PC-3 (cell line): Measurements from ENCODE around the gene TMEM178B.

Experiments used
- CTCF ChIP-seq: fragments of 300-600 bp; sonication (generic); conservative IDR thresholded peaks from 2 replicates; pipeline ENCODE4 v1.5.1; 2017; ENCODE audit warnings: antibody characterized with exemption, low read depth, mild to moderate bottlenecking, low read length
- EZH2 ChIP-seq: fragments of 300-600 bp; sonication (generic); IDR thresholded peaks from one replicate; pipeline ENCODE4 v1.6.1; 2017; ENCODE audit warnings: antibody characterized with exemption, mild to moderate bottlenecking, low read length; ENCODE audit not compliant: unreplicated experiment
- EZH2phosphoT487 ChIP-seq: fragments of 300-600 bp; sonication (generic); IDR thresholded peaks from 2 replicates; pipeline ENCODE4 v1.6.1; 2018; ENCODE audit warnings: mild to moderate bottlenecking, antibody characterized with exemption, low read length, borderline replicate concordance

GRCh38 chr7:141442781-141443180, 368.9 kb downstream of the TMEM178B start:
- no peak for TF ChIP-seq CTCF
- TF ChIP-seq EZH2: no peak
- TF ChIP-seq EZH2phosphoT487: no peak
